GM19328 (cell line): ENCODE measurements around the gene CLBA1.

Experiments used
- ATAC-seq: cut with Tn5 transposase; IDR thresholded peaks from one replicate; pipeline ENCODE4 v1.9.1; 2021; ENCODE audit warnings: mild to moderate bottlenecking, moderate library complexity; ENCODE audit not compliant: unreplicated experiment

The CLBA1 gene

DNA sequence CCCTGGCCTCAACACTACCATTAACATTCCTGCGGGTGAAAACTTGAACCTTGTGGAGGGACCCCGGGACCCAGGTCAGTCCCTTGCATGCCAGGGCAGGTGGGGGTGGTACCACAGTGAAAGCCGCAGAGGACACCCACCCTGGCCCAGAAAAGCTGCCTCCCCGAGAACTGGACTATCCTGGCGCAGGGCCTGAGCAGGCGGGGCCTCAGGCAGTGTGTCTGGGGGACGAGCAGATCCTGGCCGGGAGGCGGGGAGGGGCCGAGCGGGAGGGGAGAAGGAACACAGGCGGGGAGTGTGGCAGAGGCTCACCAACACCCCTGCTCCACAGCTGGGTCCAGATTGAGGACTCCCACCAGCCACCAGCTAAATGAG, 17.4 kb upstream of the CLBA1 start:
- ATAC-seq: no peak

DNA sequence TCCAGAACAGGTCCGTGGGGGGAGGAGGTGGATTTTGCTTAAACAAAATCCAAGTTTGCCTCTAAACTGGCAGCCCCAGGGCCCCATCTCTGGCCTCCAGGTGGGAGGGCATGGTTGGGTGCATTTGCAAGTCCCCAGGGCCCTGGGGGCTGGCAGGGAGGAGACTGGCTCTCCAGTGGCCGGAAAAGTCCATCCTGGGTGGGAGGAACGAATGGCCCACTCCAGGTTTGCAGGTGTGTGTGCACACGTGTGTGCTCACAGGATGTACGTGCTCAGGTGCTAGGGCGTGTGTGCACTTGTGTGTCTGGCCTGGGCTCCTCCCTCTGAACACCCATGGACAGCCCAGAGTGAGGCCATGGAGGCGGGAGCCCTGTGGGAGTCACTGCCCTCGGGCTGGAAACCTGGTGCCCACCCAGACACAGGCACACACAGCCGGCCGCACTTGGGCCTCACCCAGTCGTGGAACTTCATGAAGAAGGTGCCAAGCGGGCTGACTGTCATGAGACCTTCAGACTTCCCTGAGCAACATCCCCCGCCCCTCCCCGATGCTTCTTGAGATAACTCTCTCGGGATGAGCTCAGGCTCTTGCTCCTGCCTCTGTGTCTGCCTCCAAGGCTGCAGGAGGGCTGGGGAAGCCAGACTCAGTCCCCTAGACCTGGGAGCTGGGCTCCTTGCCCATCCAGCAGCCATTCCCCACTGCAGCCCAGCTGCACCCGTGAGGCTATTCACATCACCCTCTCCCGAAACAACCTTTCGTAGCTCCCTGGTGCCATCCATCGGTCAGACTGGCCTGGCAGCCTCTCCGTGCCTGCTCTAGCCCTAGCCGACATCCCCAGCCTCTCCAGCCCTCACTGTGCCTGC, 16.8 kb upstream of the CLBA1 start:
- ATAC-seq: no peak

DNA sequence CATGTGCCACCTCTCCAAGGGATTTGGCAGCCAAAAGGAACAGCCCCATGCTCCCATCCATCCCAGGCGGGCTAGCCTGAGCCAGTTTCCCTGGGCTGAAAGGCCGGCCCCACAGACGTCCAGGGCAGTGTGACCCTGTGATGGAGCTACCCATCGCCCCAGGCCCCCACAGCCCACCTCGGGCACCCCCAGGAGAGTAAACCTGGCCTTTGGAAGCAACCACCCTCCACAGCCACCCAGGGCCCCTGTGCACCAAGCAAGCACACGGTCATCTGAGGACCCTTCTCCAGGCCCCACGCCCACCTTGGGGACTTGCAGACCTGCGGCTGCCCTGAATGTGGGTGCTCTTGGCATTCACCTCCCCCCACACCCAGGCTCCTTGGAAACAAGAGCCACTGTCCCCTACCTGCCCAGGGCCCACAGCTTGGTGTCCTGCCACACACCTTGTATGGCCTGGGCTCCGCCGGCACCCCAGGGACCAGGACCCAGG, 15.8 kb upstream of the CLBA1 start:
- ATAC-seq: no peak

DNA sequence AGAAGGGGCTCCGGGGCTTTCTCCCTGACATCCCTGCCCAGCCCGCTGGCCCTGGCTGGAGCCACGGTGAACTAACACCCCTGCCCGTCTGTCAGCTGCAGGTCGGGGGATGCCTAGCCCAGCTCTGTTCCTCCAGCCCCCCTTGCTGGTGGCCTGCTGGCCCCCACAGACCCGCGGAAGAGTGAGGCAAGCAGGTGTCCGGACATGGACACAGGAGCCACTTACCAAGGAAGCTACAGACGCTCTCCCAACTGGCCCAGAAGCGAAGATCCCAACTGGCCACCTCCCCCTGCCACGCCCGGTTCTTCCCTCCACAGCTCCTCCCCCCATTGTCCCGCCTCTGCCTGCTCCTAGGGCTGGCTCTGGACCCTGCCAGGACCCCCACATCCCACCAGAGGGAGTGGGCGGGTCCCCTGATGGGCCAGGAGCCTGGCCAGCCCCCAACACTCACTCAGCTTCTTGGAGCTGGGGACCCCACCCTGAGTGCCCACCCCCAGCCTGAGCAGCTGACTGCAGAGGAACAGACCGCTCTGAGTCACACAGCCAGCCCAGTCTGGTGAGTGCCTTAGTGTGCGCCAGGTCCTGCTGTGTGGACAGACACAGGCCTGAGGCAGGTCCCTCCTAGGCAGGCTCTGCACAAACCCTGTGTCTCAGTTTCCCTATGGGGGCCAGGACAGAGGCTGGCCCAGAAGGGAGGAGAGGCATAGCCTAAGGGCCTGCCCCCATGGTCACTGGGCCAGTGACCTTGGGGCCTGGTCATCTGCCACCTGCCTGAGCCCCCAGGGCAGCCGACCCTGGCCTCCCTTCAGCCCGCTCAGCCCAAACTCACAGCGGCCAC, 15.1 kb upstream of the CLBA1 start:
- no peak for ATAC-seq

- ATAC-seq: no peak
Measured at GRCh38 chr14:104971447-104972240, 13.9 kb upstream of the CLBA1 start.

DNA sequence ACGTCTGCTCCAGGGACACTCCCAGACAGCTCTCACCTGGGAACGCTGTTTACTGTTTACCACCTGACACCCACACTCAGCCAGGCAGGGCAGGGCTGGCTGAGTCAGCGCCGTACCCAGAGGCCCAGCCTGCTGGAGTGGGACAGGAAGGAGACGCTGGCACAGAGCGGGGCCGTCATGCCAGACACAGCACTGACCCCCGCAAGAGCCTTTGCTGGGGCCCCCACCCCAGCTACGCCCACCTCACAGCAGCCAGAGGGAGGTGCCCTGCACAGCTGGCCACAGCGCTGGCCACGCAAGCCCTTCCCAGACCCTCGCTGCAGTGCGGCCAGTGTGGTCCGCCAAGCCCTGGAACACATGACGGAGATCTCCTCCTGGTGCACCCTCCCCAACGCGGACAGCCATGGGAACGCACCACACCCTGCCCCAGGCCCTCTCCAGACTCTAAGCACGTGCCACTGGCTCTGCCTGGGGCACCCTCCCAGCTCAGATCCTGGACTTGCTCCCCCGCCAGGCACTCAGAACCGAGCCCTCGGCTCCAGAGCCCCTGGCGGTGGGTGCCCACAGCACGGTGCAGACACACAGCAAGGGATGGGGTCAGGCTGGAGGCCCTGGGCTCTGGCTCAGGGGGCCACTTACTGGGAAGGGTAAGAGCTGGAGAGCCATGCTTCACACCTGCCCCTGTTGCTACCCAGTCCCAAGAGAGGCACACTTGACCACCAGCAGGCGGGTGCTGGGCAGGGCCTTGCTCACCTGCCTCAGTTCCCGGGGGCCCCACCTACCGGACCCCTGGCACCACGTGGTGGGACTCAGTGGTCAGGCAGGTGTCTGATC, 13.1 kb upstream of the CLBA1 start:
- ATAC-seq: no peak

GRCh38 chr14:104973135-104973384, 12.5 kb upstream of the CLBA1 start:
- no peak for ATAC-seq

GRCh38 chr14:104973385-104974145, 12.0 kb upstream of the CLBA1 start:
- ATAC-seq: no peak

DNA sequence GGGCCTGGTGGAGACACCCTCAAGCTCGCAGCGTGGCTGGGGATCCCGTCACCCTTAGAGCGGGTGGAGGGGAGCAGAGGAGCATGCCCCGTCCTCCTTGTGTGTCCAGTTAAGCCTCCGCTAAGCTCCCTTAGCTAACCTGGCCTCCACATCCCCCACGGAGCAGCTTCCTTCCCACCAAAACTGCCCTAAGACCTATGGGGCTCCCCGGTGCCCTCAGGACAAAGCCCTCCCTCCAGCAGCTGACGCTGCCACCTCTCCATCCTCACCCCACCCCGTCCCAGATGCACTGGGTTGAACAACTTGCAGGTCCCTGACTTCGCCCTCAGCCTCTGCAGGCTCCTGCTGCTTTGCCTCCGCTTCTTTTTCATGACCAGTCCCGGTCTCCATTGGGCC, 11.4 kb upstream of the CLBA1 start:
- ATAC-seq: no peak

DNA sequence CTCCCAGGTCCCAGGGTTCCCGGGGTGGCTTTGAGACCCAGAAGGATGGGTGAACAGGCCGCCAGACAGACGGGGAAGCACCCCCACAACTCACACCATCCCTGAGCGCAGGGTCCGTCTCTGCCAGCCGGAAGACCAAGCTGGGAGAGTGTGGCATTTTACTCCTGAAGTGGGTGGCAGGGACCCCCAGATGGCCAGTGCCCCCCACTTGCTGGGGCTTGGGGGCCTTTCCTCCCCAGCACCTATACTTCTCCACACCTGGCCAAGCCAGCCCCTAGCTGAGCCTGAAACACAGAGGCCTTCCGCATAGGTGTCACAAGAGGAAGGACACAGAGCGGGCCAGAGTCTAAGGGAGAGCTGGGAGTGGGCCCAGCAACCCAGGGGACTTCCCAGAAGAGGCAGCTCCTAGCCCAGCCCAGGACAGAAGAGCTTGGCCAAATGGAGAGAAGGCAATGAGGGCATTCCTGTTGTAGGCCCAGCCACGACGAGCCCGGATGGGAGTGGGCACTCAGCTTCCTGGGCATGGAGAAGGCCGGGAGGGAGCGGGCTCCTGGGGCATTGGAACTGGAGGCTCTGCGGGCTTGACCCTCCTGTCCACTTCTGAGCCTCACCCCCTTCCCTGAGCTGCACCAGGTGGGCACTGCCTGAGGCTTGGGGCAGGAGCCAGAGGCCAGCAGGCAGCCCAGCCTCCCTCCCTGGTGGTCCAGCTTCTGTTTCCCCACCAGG, 10.8 kb upstream of the CLBA1 start:
- ATAC-seq: no peak

GRCh38 chr14:104975481-104976197, 9.9 kb upstream of the CLBA1 start:
- no peak for ATAC-seq

DNA sequence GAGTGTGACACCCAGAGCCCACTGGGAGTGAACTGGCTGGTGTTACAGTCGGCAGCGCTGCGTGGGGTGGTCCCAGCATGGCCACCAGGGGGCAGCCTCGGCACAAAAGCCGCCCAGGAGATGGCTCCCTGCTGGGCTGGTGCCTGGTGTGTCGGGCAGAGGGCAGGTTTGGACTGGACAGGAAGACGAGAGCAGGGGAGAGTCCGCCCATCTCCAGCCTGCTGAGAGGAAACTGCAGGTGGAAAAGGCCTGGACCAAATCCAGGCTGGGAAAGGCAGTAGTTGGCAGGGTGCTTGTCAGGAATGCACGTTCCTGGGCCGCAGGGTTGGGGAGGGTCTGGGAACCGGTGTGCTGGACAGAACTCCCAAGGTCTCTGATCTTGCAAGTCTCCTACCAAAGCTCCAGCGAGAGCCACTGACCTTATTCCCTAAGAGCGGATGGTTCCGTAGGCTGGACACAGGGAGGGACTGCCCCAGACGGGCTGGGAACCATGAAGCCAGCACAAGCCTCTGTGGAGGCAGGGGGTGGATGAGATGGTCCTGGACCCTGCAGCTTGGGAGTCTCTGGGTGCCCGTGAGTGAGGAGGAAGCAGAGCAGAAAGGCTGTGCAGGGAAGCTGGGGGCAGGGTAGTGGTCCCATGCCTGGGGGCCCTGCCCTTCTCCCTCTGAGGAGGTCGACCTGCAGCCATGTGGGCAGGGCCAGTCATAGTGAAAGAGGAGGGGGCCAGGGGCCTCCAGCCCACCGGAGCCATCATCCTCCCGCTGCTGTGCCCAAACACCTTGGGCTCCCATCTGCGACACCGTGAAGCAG, 9.2 kb upstream of the CLBA1 start:
- no peak for ATAC-seq

- no peak for ATAC-seq
Measured at GRCh38 chr14:104977008-104977680, 8.4 kb upstream of the CLBA1 start.

DNA sequence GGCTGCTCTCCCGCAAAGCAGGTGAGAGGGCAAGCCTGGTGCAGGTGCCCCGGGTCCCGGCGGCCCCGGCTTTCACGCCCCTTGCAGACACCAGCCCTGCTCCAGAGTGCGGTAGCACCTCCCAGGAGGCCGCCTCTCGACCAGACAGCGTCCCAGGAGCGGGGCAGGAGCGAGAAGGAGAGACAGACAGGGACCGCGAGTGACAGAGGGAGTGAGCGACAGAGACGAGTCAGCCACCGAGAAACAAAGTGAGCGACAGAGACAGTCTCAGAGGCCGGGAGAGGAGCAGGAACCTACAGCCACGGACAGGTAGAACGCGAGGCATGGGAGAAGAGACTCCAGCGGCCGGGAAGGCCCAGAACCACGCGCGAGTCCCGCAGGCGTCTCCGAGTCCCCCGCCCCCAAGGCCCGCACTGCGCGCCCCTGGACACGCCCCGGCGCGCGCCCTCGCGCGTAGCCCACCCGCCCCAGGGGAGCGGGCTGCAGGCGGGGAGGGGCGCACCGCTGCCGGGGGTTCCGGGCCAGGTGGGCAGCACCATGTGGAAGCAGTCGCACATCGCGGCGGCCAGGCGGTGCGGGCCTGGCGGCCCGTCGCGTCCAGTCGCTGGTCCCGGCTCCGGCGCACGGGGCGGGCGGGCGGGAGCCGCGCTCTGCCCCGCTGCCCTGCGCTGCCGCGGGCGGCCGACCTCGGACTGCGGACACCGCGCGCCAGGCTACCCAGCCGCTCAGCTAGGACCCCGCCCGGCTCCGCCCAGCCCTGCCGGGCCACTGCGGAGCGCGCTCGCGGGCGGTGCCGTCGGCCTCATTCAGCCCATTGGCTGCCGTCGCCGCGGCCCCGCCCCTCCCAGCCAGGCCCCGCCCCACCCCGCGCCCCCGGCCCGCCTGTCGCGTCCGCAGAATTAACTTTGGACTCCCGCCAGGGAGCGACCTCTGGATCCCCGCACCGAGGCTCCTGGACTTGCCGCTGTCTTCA, 7.6 kb upstream of the CLBA1 start, which contains the start of gene AHNAK2:
AHNAK2 (minus strand) TSS at position 694 of the 973 bp plus-strand sequence; CDS start at position 557, 137 bp downstream.
- ATAC-seq: no peak

DNA sequence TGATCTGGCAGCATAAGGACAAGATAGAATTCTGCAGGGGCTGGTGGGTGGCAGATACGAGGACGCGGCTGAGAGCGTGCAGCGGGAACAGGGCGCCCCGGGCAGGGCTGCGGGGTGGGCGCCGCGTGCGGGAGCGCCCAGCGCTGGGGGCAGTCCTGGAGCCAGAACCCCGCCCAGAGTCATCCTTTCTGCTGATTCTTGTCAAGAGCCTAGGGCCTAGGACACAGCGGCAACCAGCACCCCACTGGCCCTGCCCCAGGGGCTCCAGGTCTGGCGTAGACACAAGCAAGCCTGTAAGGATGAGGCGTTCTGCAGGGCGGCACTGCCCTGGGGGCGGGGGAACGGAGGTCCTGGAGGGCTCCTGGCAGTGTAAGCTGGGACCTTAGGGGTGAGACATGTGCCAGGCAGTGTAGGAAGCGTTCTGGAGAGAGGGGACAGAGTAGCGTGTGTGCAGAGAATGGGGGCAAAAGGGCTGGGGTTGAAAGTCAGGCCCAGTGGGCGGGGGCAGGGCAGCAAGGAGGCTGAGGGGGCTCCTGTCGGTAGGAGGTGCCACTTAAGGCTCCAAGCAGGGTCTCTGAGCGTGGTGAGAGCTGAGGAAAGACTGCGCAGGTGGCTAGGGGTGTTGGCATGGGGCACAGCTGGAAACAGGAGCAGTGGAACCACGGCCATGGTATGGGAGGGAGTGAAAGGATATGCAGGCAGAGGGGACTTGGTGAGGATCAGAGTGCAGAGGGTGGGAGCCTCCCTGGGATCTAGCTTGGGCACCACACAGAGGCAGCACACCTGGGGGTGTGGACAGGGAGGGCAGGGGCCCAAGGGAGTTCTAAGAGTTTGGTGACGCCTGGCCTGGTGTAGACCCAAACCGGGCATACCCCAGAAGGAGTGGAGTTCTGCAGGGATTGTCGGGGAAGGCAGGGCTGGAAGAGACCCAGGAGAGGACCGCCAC, 6.6 kb upstream of the CLBA1 start:
- no peak for ATAC-seq
